ENCODE measurements around the gene CNST. TPM values are rescaled to one million over a fixed set of nuclear protein-coding genes. Genes with fewer than 3 reads are reported as not detected.

CNST gene
- total RNA-seq, 4 donors from 2014 or later: 21.2 to 31.2 (median 28.4) TPM

DNA sequence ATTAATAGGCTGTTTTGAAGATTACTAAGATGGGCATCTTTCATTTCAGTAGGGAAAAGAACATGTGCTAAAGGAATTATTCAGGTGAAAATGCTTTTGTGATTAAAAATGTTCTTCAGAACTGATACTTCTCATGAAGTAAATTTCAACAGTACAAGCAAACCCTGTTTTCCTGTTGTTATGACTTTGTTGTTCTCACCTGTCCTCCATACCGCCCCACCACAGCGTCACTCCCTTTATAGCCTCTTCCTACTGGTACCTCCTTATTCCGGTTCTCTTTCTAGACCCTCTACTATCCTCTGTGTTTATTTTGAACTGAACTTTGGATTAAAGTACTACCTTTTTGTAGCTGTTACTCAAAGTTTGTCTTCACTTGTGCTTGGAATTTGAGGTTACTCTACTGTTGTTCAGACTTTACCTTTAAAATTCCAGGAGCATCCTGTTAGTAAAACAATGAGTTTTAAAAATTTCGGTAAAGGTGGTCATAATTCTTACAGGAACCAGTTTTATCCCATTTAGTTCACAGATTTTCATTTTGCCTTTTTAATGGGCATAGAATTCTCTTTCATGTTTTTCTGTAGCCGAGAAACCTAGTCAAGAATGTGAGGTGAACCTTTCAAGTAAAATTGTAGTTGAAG is 10.9 kb downstream of the CNST start:
- TF ChIP-seq, protein P1, sequence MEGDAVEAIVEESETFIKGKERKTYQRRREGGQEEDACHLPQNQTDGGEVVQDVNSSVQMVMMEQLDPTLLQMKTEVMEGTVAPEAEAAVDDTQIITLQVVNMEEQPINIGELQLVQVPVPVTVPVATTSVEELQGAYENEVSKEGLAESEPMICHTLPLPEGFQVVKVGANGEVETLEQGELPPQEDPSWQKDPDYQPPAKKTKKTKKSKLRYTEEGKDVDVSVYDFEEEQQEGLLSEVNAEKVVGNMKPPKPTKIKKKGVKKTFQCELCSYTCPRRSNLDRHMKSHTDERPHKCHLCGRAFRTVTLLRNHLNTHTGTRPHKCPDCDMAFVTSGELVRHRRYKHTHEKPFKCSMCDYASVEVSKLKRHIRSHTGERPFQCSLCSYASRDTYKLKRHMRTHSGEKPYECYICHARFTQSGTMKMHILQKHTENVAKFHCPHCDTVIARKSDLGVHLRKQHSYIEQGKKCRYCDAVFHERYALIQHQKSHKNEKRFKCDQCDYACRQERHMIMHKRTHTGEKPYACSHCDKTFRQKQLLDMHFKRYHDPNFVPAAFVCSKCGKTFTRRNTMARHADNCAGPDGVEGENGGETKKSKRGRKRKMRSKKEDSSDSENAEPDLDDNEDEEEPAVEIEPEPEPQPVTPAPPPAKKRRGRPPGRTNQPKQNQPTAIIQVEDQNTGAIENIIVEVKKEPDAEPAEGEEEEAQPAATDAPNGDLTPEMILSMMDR (IDR thresholded peaks at IDR 0.05): no peak
- TF ChIP-seq POLR2A (IDR thresholded peaks at IDR 0.05): no peak
- WGBS, 2 donors: 82 to 87% methylated on average over 5 of the region's 5 CpGs
- no peak for DNase-seq (ENCODE audit: low spot score in 2 of 2)
- no peak overlapping the region for H3K4me3 ChIP-seq (ENCODE audit: low read depth, poor library complexity, severe bottlenecking)
- intact Hi-C loops (cut with DNase I; ENCODE audit: low total_unique reads): no loop called here

DNA sequence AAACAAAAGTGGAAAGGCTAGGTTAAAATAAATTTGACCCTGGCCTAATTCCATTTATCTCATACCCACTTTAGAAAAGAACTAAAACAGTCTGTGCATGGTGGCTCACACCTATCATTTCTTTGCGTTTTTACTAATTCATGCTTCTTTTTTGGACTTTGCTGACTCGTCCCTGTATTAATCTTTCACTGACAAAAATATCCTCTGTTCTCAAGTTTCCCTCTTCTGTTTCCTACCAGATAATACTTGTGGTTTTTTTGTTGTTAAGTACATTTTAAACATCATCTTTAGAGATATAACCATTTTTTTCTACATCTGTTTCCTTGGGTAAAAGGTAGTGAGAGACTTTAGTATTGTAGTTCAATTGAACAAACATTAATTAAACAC is 11.5 kb downstream of the CNST start:
- intact Hi-C loops (cut with DNase I; ENCODE audit: low total_unique reads): no loop called here
- TF ChIP-seq, protein P1 (IDR thresholded peaks at IDR 0.05): no peak
- TF ChIP-seq POLR2A (IDR thresholded peaks at IDR 0.05): no peak
- 59 to 68% methylated on average over 2 of the region's 2 CpGs for WGBS, 2 donors
- no peak for DNase-seq (ENCODE audit: low spot score in 2 of 2)
- H3K4me3 ChIP-seq (ENCODE audit: low read depth, poor library complexity, severe bottlenecking): no peak overlapping the region

DNA sequence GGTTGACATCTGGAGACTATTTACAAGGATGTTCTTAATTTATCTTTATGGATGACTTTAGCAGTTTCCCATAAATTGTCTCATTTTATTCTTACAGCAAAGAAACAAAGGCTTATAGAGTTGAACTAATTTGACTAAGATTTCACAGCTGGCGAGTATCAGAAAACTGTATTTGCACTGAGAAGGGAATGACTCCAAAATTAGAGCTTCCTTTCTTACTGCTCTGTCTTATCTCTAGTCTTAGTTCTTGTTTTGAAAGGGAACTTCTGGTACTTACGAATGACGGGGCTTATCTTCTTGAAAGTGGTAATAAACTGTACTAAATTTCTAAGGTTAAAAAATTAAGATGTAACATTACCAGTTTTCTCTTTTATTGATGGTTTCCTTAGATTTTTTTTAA is 13.6 kb downstream of the CNST start:
- intact Hi-C loops (cut with DNase I; ENCODE audit: low total_unique reads): no loop called here
- no peak for DNase-seq (ENCODE audit: low spot score in 2 of 2)
- H3K4me3 ChIP-seq (ENCODE audit: low read depth, poor library complexity, severe bottlenecking): no peak overlapping the region
- TF ChIP-seq, protein P1 (IDR thresholded peaks at IDR 0.05): no peak
- WGBS, 2 donors: 49 to 50% methylated on average over 3 of the region's 3 CpGs

DNA sequence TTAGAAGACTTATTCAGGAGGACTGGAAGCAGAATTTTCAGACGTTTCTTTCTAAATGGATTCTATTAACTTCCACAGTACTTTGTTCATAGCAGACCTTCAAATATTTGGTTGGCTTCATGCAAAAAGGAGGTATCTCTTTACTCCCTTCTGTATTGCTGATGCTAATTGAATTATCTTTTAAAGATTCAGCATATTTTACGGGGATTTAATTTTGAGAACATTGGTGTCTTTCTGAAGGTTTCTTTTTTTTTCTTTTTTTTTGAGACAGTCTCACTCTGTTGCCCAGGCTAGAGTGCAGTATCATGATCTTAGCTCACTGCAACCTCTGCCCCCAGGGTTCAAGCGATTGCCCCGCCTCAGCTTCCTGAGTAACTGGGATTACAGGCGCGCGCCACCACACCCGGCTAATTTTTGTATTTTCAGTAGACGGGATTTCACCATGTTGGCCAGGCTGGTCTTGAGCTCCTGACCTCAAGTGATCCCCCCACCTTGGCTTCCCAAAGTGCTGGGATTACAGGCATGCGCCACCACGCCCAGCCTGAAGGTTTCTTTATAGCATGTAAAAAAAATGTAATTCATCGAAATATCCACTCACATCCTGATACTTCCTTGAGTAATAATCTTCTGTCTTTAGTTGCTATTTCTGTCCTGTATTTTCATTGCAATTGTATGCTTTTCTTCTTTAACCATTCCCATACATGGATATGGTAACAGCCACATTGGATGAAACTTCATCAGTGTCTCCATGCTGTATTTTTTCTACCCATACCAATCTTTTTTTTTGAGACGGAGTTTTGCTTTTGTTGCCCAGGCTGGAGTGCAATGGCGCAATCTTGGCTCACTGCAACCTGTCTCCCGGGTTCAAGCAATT is 14.5 kb downstream of the CNST start:
- H3K4me3 ChIP-seq (ENCODE audit: low read depth, poor library complexity, severe bottlenecking): no peak overlapping the region
- intact Hi-C loops (cut with DNase I; ENCODE audit: low total_unique reads): no loop called here
- 90 to 91% methylated on average over 15 of the region's 15 CpGs for WGBS, 2 donors

DNA sequence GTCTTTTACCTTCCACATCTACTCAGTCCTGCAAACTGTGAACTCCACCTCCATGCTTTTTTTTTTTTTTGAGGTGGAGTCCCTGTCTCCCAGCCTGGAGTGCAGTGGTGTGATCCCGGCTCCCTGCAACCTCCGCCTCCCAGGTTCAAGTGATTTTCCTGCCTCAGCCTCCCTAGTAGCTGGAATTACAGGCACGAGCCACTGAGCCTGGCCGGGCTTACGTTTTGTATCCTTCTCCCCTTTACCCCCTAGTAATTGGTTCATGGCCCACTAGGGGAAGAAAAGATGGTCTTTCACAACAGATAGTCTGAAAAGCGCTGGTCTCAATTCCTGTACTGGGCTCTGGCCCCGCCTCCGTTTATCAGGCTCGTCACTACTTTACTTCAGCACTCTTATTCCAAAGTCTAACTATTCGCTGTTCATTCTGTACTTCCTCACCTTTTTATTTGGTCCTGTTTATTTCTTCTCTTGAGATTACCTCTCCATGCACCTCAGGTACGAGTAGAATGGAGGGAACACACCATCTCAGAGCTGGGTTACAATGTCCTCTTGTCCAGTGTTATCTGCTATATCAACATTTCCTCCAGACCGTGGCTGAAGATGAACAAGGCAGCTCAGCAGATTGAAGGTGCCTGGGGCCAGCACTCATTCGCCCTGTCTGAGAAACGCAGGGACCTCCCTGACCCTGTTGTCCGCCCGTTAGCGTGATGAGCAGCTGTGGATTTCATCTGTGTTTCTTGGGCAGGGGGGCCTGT is 16.2 kb downstream of the CNST start:
- no peak for DNase-seq (ENCODE audit: low spot score in 2 of 2)
- TF ChIP-seq POLR2A (IDR thresholded peaks at IDR 0.05): no peak
- TF ChIP-seq, protein P1 (IDR thresholded peaks at IDR 0.05): no peak
- intact Hi-C loops (cut with DNase I; ENCODE audit: low total_unique reads): no loop called here
- H3K4me3 ChIP-seq (ENCODE audit: low read depth, poor library complexity, severe bottlenecking): no peak overlapping the region
- 85 to 90% methylated on average over 17 of the region's 17 CpGs for WGBS, 2 donors

More for the DNA sequence above, 14.5 kb downstream of the CNST start:
- DNase-seq (ENCODE audit: low spot score in 2 of 2): no peak
- TF ChIP-seq POLR2A (IDR thresholded peaks at IDR 0.05): no peak
- TF ChIP-seq, protein P1 (IDR thresholded peaks at IDR 0.05): no peak

All from lower leg skin (tissue), 4 donors.